Glomerular endothelial cell (primary cell): ENCODE measurements around the gene FCN2. TPM values are rescaled to one million over a fixed set of nuclear protein-coding genes. Genes with fewer than 3 reads are reported as not detected.

Experiments used
- DNase-seq: peaks from one replicate; pipeline ENCODE4 v3.0.0-alpha.2; 2011; ENCODE audit warnings: low read depth, low spot score; ENCODE audit errors: extremely low read depth
- total RNA-seq: library from RNA; depleted of rRNA; stranded (reverse); fragments of >200 nt; gene quantifications from 2 replicates; pipeline ENCODE4 v1.2.3, GENCODE V29; 2015

FCN2 gene
- not detected in 2 replicates for total RNA-seq

GRCh38 chr9:134880484-134881312 is at the start of gene FCN2:
FCN2 (plus strand) TSS chr9:134880810; CDS start chr9:134880822, 12 bp downstream.
- DNase-seq = no peak

- DNase-seq = no peak
Observed at GRCh38 chr9:134830926-134831720, 49.5 kb upstream of the FCN2 start.

GRCh38 chr9:134832471-134832870 is 48.1 kb upstream of the FCN2 start:
- DNase-seq = no peak

GRCh38 chr9:134833294-134833880 is 47.2 kb upstream of the FCN2 start:
- DNase-seq = no peak

- no peak for DNase-seq
Observed at GRCh38 chr9:134834217-134834956, 46.2 kb upstream of the FCN2 start.

GRCh38 chr9:134834957-134835419 is 45.6 kb upstream of the FCN2 start:
- DNase-seq = no peak

GRCh38 chr9:134835448-134835847 is 45.2 kb upstream of the FCN2 start:
- no peak for DNase-seq

GRCh38 chr9:134835987-134836386 is 44.6 kb upstream of the FCN2 start:
- DNase-seq = no peak

GRCh38 chr9:134836406-134836970 is 44.1 kb upstream of the FCN2 start:
- DNase-seq = no peak

- DNase-seq = no peak
Observed at GRCh38 chr9:134837529-134837928, 43.1 kb upstream of the FCN2 start.

- no peak for DNase-seq
Observed at GRCh38 chr9:134838651-134839454, 41.8 kb upstream of the FCN2 start.

- DNase-seq = no peak
Observed at GRCh38 chr9:134839455-134840125, 41.0 kb upstream of the FCN2 start.

GRCh38 chr9:134840511-134840910 is 40.1 kb upstream of the FCN2 start:
- DNase-seq = no peak

GRCh38 chr9:134841180-134841904 is 39.3 kb upstream of the FCN2 start:
- no peak for DNase-seq

GRCh38 chr9:134842321-134842720 is 38.3 kb upstream of the FCN2 start:
- no peak for DNase-seq

GRCh38 chr9:134843740-134844139 is 36.9 kb upstream of the FCN2 start:
- no peak for DNase-seq

GRCh38 chr9:134844821-134845220 is 35.8 kb upstream of the FCN2 start:
- no peak for DNase-seq

GRCh38 chr9:134846187-134846586 is 34.4 kb upstream of the FCN2 start:
- no peak for DNase-seq
